ENCODE measurements around the gene UBAC1. TPM values are rescaled to one million over a fixed set of nuclear protein-coding genes. Genes with fewer than 3 reads are reported as not detected.
"Not testable (repeated sequence)": the region's sequence is repeated elsewhere in the genome, so short reads cannot be mapped to it uniquely, and the experiment has no call there.

Gene UBAC1
- total RNA-seq, 1 experiment from 2014 or later = 55.4 TPM

- Histone ChIP-seq H3K27me3 (replicated peaks; ENCODE audit: control insufficient read depth, insufficient read depth, low read length) (no peaks in the 10 kb centered on the region), H3K9me3 (peaks cover 44% of the 10 kb centered on the region), H3K36me3 (ENCODE audit: control insufficient read depth, insufficient read depth, low read length) (0 out of 2 replicates have a peak, but pooled peaks cover 1% of the 10 kb centered on the region), H3K4me3 (ENCODE audit: low read depth, low read length) (no peak overlapping the region), H3K4me1 (no peaks in the 10 kb centered on the region)
- CTCF ChIA-PET = interaction anchor here (0.6 kb wide), 1 partner anchor 263 kb away, joined by 6 read pairs; no protein-coding TSS in a partner anchor
- H3K4me3 Mint-ChIP-seq (ENCODE audit: unreplicated experiment) = no peak overlapping the region
- H3K27me3 Mint-ChIP-seq (ENCODE audit: insufficient read depth, unreplicated experiment) = no peaks in the 10 kb centered on the region
- H3K27ac Mint-ChIP-seq (ENCODE audit: unreplicated experiment) = no peak overlapping the region
- no peak for TF ChIP-seq CTCF (IDR thresholded peaks at IDR 0.05; ENCODE audit: insufficient read depth in 1 of 2, low read depth in 1 of 2, low read length in 1 of 2, severe bottlenecking in 1 of 2, unreplicated experiment in 1 of 2)
- H3K9me3 Mint-ChIP-seq (ENCODE audit: unreplicated experiment) = peaks cover 23% of the 10 kb centered on the region
- intact Hi-C loops (cut with micrococcal nuclease; ENCODE audit: unreplicated experiment) = no loop called here
- DNase-seq = no peak
- BruUV-seq (replicated peaks) = no TSS peak
- POLR2A ChIA-PET = no interaction called here
- H3K4me1 Mint-ChIP-seq (ENCODE audit: low read depth, unreplicated experiment) = no peaks in the 10 kb centered on the region
- H3K36me3 Mint-ChIP-seq (ENCODE audit: insufficient read depth, unreplicated experiment) = peaks cover 56% of the 10 kb centered on the region
Observed at GRCh38 chr9:135920256-135920930, 40.8 kb downstream of the UBAC1 start.

DNA sequence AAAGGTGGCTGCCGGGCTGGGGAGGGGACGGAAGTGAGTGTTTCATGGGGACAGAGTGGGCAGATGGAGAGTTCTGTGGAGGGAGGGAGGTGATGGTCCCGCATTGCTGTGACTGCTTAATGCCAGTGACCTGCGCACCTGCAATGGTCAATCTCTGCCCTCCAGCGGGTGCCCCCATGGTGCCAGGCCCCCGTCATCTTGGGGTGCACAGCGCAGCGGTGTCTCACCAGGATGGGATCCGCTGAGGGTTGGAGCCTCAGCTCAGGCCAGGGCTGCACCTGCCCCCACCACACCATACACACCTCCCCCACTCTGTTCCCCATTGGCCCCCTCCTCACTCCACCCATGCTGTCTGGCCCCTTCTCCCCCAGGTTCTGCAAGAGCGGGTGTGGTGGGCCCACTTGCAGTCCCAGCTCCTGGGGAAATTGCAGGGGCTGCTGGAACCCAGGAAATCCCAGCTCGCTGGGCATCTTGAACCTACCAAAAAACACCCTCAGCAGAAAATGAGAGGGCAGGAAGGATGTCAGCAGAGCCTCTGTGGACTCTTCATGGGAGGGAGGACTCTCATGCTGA, 41.8 kb downstream of the UBAC1 start:
- peaks cover 57% of the 10 kb centered on the region for H3K36me3 Mint-ChIP-seq (ENCODE audit: insufficient read depth, unreplicated experiment)
- Histone ChIP-seq H3K4me1 (no peaks in the 10 kb centered on the region), H3K9me3 (peaks cover 54% of the 10 kb centered on the region), H3K4me3 (ENCODE audit: low read depth, low read length) (no peak overlapping the region), H3K36me3 (ENCODE audit: control insufficient read depth, insufficient read depth, low read length) (0 out of 2 replicates have a peak, but pooled peaks cover 1% of the 10 kb centered on the region), H3K27me3 (replicated peaks; ENCODE audit: control insufficient read depth, insufficient read depth, low read length) (no peaks in the 10 kb centered on the region)
- H3K4me1 Mint-ChIP-seq (ENCODE audit: low read depth, unreplicated experiment) = no peaks in the 10 kb centered on the region
- ChIA-PET CTCF (interaction anchor here (0.6 kb wide), 1 partner anchor 262 kb away, joined by 6 read pairs; no protein-coding TSS in a partner anchor), POLR2A (no interaction called here)
- no peak overlapping the region for H3K27ac Mint-ChIP-seq (ENCODE audit: unreplicated experiment)
- no peaks in the 10 kb centered on the region for H3K27me3 Mint-ChIP-seq (ENCODE audit: insufficient read depth, unreplicated experiment)
- peaks cover 30% of the 10 kb centered on the region for H3K9me3 Mint-ChIP-seq (ENCODE audit: unreplicated experiment)
- no TSS peak for BruUV-seq (replicated peaks)
- peak in 1 of 2 experiments; percentile 36 for DNase-seq
- H3K4me3 Mint-ChIP-seq (ENCODE audit: unreplicated experiment) = no peak overlapping the region
- TF ChIP-seq CTCF (IDR thresholded peaks at IDR 0.05; ENCODE audit: insufficient read depth in 1 of 2, low read depth in 1 of 2, low read length in 1 of 2, severe bottlenecking in 1 of 2, unreplicated experiment in 1 of 2) = no peak
- intact Hi-C loops (cut with micrococcal nuclease; ENCODE audit: unreplicated experiment) = no loop called here

DNA sequence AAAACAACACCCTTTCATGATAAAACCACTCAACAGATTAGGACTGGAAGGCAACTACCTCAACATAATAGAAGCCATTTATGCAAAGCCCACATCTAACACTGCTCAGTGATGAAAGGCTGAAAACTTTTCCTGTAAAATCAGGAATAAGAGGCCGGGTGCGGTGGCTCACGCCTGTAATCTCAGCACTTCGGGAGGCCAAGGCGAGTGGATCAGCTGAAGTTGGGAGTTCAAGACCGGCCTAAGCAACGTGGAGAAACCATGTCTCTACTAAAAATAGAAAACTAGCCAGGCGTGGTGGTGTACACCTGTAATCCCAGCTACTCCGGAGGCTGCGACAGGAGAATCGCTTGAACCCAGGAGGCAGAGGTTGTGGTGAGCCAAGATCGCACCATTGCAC, 44.9 kb downstream of the UBAC1 start:
- Mint-ChIP-seq H3K36me3 (ENCODE audit: insufficient read depth, unreplicated experiment) (peaks cover 83% of the 10 kb centered on the region), H3K27ac (ENCODE audit: unreplicated experiment) (peak overlapping the region; percentile 32), H3K9me3 (ENCODE audit: unreplicated experiment) (peaks cover 44% of the 10 kb centered on the region)
- H3K36me3 ChIP-seq (ENCODE audit: control insufficient read depth, insufficient read depth, low read length); CTCF ChIA-PET; POLR2A ChIA-PET; BruUV-seq (replicated peaks); DNase-seq; H3K4me1 Mint-ChIP-seq (ENCODE audit: low read depth, unreplicated experiment); H3K4me3 ChIP-seq (ENCODE audit: low read depth, low read length); H3K27me3 ChIP-seq (replicated peaks; ENCODE audit: control insufficient read depth, insufficient read depth, low read length); intact Hi-C loops (cut with micrococcal nuclease; ENCODE audit: unreplicated experiment); H3K4me1 ChIP-seq; H3K4me3 Mint-ChIP-seq (ENCODE audit: unreplicated experiment); H3K27me3 Mint-ChIP-seq (ENCODE audit: insufficient read depth, unreplicated experiment): not testable (repeated sequence)
- peaks cover 63% of the 10 kb centered on the region for H3K9me3 ChIP-seq

All from Caco-2 (cell line).